GM18873 (cell line): Measurements from ENCODE around the gene MRPL53.
"Not testable (repeated sequence)": the region's sequence is repeated elsewhere in the genome, so short reads cannot be mapped to it uniquely, and the experiment has no call there.

ENCODE experiments used
- ATAC-seq: cut with Tn5 transposase; IDR thresholded peaks from one replicate; pipeline ENCODE4 v1.9.1; 2021; ENCODE audit warnings: mild to moderate bottlenecking, moderate library complexity, moderate number of reproducible peaks; ENCODE audit not compliant: unreplicated experiment, low FRiP score

The MRPL53 gene

DNA sequence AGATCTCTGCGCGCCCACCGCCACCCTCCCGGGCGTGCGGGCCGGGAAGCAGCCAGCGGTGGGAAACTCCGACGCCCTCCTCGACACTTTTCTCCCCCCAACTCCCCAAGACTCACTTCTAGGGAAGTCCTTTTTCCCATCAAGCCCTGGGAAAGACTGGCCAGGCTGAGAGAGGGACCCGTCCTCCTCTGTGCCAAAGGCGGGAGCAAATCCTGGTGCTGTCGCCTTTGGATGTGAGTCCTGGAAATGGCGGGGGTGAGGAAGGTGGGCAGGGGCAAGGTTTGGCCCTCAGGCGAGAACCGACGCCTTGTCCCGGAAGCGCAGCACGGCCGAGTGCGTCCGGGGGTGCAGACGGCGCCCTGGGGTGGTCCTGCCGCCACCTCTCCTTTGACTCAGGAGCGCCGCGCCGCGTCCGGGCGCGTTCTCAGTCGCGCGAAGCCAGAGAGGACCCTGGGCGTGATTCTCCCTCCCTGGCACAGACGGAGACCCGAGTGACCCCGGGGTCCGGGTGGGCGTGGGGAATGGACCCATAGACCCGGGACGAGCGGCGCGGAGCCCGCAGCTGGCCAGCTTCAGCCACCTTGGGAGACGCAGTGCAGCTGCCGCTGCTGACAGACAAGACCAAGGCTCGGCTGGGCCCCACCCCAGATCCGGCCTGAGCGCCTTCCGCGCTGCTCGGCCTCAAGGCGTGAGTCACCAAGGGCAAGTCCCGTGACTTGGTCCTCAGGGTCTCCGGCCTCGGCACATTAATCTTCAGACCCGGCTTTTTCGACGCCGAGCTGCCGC, 30.4 kb upstream of the MRPL53 start:
- ATAC-seq: no peak

DNA sequence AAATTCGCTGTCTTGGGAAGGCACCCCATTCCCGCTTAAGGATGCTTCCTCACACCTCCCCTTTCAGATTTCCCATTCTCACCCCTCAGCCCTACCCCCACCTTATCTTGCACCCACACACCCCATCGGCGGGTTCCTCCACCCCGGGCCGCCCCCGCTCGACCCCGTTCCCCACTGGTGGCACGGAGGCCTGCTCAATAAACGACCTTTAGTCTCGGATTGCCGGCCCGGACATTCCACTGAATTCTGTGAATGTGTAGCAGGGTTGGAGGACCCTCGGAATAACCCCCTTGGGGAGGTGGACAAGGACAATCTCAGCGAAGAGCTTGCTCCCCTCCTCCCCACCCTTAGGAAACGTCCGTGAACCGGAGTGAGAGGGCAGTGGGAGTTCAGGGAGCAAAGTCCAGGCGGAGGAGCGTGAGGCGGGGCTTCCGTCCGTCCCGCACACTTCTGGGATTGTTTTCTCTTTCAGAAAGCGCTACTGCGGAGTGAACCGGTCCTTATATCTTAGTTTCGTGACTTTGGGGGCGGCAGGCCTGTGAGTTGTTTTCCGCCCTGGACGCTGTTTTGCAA, 29.8 kb upstream of the MRPL53 start:
- no peak for ATAC-seq

DNA sequence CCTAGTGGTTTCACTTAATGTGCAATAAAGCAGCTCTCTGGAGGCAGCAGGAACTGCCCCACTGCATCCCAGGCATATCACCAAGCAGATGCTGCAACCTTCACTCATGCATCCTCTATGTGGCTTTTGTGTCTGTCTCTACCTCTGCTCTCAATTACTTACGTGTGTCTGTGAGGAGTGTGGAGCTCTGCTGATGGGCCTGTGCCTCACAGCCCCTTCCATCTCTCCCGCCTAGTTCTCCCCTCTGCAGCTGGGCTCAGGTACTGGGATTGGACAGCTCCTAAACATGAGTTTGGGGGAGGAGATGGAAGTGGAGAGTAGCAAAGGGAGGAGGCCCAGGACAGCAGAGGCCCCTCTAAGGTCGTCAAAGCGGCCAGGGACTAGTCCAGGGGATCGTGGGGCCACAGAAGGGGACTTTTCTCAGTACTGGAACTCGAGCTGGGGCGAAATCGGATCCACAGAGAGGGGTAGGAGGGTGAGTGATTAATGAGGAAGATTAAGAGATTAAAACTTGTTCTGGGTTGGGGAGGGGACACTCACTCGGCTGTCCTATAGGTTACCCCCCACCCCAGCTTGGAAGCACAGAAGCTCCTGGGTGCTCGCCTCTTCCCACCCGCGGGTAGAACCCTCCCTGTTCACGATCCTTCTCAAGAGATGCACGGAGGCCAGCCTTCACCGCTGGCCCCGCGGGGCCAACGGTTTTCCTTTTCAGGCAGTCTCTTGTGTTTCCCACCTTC, 29.0 kb upstream of the MRPL53 start:
- ATAC-seq: no peak

DNA sequence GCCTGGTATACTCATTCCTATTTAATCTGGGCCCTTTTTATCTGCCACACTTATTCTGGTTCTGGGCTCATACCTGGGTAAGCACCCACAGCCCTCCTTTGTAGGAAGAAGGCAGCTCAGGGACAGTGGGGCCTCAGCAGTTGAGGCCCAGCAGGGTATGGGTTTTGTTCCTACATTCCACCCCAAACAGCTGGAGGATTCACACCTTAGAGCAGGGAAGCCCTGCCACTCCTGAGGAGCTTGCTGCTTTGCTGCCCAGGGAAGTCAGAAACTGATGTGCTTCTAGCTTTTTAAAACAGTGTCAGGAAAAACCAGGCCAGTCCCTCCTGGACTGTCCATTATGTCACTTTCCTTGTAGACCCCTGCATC, 28.1 kb upstream of the MRPL53 start:
- no peak for ATAC-seq

DNA sequence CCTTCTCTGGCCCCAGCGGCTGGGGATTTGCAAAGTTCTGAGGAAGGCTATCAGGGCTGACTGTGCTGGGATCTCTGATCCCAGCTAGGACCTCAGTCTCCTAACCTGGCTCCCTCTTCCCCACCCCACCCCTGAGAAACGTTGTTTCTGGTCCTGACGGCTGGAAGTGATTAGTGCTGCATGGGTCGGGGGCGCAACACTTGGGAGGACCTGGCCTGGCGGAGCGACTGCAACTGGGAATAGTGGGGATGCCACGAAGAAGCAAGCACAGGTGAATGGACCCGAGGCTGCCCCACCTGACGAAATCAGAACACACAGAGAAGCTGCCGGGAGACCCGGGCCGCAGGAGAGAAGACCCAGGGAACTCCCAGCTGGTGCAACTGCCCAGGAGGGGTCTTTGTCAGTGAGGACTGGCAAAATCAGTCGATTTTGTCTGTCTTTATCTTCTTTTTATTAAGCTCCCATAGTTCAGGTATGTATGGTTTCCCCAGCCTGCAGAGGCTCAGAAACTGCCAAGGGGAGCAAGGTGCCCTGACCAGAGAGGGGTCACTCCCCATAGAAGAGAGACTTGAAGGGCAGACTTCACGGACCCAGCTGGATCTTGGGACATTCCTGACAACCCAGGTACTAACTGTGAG, 27.6 kb upstream of the MRPL53 start:
- no peak for ATAC-seq

DNA sequence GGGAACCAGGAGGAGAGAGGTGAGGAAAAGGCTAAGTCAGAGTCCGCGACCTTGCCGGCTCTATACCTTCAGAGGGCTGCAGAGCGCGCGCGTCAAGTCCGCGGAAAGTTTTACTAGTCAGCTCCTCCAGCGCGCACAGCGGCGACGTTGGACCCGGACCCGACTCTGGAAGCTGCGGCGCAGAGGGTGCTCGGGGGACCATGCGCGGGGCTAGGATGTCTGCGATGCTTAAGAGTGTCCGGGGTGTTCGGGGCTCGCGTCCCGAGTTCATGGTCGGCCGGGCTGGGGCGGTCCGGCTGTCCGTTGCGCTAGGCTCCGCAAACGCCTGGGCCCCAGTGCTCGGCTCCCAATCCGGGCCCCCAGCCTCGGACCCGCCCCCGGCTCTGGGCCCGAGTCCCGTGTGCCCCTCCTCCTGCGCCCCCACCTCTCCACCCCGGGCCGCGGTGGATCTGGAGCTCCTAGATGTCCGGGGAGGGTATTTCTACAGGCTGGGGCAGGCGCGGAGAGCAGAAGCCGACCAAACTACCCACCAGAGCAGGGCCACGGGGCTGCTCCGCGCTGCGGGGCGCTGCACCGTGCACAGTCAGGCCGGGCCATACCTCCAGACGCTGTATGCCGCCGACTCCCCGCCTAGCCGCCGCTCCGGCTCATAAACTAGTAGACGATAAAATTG, 26.9 kb upstream of the MRPL53 start, which contains the start of gene LBX2:
TSS of gene LBX2 (minus strand) at position 337 of the 673 bp plus-strand sequence. CDS start at position 271, 66 bp downstream.
- ATAC-seq: no peak

DNA sequence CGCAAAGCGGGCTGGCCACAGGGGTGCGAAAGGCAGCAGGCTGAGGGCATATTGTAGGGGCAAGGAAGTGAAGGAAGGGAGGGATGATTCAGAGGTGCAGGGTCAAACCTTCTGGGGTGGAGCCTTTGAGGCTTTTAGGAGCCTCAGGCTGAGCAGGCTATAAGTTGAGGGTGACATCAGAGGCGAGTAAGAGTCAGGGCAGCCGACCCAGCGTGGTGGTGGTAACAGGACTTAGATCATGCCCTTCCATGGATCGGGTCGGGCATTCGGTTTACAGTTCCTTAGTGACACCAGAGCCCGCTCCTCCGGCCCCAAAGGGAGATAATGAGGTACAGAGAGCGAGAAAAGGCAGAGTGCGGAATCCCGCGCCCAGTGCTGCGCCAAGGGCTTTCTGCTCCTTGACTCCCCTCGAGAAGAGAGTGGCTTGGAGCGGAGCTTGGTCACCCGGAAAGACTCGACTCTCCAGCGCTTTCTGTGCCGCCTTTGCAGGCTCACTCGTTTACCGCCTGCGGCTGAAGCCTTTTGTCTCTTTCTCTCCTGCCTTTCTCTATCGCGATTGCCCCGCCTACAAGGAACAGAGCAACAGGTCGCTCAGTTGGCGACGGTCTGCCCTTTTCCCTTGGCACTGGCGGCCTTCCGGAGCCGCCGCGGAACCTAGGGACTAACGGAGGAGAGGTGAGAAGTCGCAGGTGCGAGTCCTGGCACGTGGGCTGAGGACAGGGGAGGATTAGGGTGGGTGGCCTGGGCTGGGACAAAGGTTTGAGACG, 26.2 kb upstream of the MRPL53 start:
- ATAC-seq: no peak

DNA sequence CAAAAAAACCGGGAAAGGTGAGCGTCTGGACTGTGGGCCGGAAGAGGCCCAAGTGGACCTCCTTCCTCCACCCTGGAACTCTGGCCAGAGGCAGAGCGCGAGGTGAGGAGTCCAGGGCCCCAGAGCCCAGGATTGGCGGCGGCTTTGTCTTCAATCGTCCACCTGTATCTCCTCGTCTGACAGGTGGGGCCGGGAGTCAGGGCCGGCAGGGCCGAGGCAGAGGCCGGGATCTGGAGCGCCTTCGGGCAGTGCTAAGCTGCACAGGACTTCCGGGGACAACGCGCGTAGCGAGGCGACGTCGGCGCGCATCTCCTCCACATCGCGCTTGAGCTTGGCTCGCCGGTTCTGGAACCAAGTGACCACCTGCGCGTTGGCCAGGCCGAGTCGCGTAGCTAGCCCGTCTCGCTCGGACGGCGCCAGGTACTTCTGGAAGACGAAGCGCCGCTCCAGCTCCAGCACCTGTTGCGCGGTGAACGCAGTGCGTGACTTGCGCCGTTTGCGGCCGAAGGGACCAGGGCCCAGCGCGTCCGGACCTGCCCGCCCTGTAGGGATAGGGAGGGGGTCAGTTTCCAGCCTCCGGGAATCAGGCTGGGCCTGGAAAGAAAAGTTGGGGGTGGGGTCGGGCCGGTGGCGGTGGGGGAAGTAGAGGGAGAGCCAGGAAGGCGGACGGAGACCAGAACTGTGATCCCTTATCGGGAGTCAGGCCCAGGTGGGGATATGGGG, 25.5 kb upstream of the MRPL53 start:
- ATAC-seq: no peak

DNA sequence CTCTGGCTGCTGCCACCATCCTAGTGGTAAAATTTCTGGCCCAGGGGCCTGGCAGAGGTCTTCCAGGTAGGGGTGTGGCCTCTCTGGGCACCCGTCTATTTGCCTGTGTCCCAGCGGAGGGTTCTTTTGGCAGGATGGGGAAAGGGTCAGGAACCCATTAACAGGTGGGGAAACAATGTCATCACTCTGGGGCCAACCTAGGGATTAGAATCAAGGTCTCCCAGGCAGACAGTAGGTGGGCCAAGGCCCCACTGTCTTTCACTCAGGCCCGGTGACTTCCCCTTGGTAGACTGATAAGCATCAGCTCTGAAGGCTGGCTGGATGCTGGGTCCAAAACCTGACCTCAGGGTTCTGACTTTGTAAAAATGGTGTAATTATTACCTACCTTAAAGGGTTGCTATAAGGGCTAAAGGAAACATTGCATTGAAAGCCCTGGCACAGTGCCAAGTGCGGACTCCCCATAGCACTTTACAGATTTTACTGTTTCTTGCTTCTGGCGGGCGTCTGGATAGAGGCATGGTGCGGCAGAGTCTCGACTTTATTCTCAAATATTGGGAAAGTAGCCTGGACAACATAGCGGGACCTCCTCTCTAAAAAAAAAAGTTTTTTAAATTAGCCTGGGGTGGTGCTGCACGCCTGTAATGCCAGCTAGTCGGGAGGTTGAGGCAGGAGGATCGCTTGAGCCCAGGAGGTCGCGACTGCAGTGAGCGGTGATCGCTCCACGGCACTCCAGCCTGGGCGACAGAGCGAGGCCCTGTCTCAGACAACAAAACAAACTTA, 24.7 kb upstream of the MRPL53 start:
- ATAC-seq: no peak

DNA sequence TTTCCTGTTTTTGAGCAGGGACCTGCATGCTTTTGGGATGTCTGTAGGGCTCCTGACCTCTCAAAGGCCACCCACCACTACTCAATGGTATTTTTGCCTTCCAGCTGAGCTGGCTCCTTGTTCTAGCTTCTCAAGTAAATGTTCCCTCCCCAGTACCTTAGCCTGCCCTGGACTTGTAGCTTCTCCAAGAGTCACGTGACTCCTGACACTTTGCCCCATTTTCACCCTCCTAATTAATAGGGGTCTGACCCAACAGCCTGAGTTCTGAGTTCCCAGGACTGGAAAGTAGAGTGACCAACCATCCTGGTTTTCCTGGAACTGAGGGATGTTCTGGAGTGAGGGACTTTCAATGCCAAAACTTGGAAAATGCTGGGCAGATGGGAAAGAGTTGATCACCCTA, 23.0 kb upstream of the MRPL53 start:
- ATAC-seq: no peak

DNA sequence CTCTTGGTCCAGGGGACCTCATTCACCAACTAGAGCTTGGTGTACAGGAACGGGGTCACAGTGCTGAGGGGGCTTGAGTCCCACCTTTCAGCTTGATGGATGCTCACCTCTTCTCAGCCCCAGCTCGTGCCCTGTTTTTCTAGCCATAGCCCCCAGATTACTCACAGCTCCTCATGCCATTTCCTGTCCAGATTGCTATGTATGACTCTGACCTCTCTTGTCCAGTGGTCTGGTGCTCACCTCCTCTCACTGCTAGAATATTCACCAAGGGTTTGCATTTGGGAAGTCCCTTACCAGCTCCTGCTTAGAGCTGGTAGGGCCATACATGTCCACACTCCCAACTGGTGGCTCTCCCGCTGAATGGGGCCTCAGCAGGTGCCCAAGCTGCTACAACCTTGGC, 21.1 kb upstream of the MRPL53 start:
- no peak for ATAC-seq

DNA sequence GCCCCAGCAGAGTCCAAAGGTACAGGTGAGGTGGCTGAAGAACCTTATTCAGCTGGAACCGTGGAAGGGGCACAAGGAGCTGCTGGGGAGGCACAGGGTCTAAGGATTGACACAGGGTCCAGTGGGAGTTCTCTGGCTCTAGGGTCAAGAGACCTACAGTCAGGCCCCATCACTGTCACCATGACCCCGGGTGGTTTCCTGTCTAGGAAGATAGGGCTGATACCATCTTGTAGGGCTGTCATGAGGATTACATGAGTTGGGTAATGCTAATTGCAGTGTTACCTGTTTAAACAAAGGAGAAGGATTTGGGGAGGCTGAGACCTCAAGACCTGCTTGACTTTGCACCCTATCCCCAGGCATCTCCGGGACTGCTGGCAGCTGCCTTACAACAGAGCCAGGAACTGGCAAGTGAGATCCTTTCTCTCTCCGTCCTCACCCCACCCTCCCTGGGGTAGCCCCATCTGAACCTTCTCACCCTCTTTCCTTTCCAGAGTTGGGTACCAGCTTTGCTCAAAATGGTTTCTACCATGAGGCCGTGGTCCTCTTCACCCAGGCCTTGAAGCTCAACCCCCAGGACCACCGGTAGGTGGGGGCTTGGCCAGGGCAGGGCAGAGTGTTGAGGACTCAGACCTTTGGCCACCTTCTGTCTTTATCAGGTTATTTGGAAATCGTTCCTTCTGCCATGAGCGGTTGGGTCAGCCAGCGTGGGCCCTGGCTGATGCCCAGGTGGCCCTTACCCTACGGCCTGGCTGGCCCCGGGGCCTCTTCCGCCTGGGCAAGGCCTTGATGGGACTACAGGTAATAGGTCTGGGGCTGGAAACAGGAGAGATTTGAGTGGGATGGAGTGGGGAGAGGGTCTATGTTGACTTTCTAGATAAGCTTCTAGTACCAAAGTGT, 19.4 kb upstream of the MRPL53 start:
- no peak for ATAC-seq

DNA sequence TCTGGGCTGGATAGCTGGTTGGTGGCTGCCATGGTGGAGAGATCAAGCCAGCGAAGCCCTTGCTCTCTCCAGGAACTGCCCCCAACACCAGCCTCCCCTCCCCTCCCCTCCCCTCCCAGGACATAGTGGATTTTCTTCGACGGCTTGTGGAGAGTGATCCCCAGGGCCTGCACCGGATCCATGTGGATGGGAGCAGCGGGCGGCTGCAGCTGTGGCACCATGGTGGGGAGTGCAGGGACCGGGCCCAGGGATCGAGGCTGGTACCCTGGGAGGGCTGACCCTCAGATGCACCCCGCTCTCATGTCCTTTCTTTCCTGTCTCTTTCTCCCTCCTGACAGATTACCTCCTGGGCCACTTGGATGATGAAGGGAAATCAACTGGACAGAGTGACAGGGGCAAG, 17.4 kb upstream of the MRPL53 start:
- no peak for ATAC-seq

DNA sequence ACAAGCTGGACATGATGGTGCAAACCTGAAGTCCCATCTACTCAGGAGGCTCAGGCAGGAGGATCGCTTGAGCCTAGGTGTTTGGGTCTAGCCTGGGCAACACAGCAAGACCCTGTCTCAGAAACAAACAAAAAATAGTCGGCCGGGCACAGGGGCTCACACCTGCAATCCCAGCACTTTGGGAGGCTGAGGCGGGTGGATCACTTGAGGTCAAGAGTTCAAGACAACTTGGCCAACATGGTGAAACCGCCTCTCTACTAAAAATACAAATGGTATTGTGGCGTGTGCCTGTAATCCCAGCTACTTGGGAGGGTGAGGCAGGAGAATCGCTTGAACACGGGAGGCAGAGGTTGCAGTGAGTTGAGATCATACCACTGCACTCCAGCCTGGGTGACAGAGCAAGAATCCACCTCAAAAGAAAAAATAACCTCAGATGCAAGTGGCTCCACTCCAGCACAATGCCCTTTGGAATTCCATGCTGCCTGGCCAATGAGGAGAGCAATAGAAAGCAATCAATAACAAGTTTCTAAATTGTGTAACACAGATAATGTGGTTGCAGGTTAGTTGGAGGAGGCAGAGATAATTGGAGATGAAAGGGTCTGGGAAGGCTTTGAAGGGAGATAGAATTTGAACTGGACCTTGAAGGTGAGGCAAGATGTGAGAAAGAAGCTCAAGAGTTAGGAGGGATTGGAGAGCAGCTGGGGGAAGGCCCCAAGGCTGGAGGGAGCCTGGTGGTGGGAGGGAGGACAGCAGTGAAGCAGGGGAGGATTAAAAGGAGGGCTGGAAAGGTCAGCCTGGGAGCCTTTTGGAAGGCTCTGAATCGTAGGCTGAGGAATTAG, 16.4 kb upstream of the MRPL53 start:
- ATAC-seq: no peak

DNA sequence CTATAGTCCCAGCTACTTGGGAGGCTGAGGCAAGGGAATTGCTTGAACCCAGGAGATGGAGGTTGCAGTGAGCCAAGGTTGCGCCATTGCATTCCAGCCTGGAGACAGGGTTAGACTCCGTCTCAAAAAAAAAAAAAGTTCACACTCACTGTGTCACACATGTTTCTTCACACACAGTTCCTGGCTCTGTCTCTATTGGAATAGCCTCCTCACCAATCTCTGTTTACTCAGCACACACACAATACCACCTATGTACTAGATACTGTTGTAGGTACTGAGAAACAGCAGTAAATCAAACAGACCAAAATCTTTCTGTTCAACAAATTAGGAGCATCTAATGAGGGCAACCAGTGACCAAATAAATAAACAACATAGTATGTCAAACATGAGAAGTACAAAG, 13.7 kb upstream of the MRPL53 start:
- ATAC-seq: no peak

DNA sequence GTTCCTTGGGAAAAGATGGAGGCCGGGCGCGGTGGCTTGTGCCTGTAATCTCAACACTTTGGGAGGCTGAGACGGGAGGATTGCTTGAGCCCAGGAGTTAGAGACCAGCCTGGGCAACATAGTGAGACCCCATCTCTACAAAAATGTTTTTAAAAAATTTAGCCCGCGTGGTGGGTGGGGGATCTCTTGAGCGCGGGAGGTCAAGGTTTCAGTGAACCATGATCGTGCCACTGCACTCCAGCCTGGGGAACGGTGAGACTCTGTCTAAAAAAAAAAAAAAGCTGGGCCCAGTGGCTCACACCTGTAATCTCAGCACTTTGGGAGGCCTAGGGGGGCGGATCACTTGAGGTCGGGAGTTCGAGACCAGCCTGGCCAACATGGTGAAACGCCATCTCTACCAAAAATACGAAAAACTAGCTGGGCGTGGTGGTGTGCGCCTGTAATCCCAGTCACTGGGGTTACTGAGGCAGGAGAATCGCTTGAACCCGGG, 11.2 kb upstream of the MRPL53 start:
- not testable (repeated sequence) for ATAC-seq
